NOMO-1 treated with DMSO at 0.1 percent for 48 hours (cell line): ENCODE data around the gene PARD3B.

ENCODE experiments used
- DNase-seq: peaks from one replicate; lab custom pipeline; 2025; ENCODE audit not compliant: unreplicated experiment; lab: John Stamatoyannopoulos, UW

The PARD3B gene

GRCh38 chr2:204989877-204990276 is 444.6 kb downstream of the PARD3B start:
- no peak for DNase-seq

DNA sequence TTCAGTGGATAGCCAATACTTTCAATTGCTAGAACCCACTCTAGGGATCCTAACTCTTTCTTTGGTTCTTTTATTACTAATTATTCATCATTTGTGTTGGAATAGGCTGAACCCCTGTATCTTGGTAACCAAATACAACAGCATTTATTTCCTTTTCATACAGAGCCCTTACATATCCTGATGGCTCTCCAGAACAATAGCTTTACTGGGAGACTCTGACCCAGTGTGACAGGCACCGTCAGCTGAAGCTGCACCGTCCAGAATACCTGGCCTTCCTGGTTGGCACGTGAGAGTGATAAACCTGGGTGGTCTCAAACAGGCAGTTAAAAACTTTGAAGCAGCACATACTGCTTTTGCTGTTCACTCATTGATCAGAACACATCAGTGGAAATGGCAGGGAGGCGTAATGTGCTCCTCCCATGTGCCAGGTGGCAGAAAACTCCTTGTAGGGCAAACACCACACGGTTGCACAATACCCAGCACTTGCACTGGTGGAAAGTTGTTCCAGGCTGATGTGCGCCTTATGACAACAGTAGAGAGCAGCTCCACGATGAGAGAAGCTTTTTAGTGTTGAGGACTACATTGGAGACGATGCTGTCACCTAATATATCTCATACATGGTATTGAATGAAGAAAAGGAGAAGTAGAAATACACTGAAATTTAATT is 456.2 kb downstream of the PARD3B start:
- no peak for DNase-seq

DNA sequence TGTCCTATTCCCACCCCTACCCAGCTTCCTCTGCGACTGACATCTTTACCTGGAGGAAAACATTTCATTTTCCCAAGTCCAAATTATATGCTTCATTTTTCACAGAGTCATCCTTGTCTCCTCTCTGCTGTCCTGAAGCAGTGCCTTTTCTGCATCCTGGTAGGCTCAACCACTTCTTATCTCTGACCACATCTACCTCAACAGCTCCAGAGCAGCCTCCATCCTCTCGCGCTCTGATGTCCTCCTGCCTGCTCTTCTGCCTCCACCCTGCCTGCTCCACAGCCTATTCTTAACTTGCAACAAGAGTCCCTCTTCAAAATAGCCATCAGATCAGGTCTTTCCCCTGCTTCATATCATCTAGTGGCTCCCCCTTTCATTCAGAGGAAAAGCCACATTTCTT is 457.1 kb downstream of the PARD3B start:
- no peak for DNase-seq

GRCh38 chr2:205003288-205003687 is 458.0 kb downstream of the PARD3B start:
- no peak for DNase-seq

- DNase-seq = no peak
Measured at GRCh38 chr2:205010196-205010595, 464.9 kb downstream of the PARD3B start.

- DNase-seq = no peak
Measured at GRCh38 chr2:205011031-205011430, 465.8 kb downstream of the PARD3B start.

GRCh38 chr2:205012961-205013360 is 467.7 kb downstream of the PARD3B start:
- no peak for DNase-seq

GRCh38 chr2:205013586-205013985 is 468.3 kb downstream of the PARD3B start:
- DNase-seq = no peak

- no peak for DNase-seq
Measured at GRCh38 chr2:205014201-205014600, 468.9 kb downstream of the PARD3B start.

DNA sequence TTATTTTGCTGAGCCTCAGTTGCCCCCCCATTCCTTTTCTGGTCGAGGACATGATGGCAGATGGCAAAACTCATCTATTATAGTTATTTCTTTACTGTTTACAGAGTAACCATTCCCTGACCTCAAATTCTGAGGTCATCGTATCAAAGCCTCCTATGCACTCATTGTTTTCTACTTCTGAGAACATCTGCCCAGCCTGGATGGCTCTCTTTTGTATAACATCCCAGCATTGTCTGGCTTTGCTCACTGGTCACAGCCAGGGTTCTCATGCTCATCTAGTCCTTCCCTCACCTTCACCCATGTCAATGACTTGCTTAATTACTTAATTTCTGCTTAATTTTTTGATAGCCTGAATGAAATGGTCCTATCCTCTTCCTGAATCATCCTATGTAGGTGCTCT is 472.1 kb downstream of the PARD3B start:
- DNase-seq = no peak

DNA sequence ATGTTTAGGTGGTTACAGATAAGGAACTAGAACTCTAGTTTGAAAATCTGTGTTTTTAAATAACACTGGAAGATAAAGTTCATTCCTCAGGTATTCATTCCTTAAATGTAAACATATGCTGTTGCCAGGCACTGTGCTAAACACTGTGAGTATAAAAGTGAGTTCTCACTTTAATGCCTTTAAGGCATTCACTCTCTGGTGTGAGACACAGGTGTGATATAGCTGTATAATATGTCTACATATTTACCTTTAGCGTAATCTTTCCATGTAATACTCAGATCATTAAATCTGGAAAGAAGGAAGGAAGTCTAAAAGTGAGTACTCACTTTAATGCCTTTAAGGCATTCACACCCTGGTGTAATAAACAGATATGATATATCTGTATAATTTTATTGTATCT is 472.6 kb downstream of the PARD3B start:
- DNase-seq = no peak

DNA sequence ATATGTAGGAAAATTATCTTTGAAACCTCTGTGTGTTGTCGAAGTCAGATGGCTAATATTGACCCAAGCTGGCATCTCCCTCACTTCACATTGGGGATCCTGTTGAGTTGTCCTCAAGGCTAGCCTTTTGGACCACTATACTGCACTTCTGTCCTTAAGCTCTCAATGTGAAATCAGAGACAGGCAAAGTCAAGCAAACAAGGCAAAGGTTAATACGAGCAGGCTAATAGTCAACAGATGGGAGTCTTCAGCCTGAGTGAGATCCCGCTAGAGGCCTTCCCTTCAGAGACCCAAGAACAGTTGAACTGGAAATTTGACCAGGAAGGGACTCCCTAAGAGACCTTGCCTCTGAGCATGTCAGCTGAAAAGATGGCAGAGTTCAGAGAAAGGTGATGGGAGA is 475.4 kb downstream of the PARD3B start:
- no peak for DNase-seq

DNA sequence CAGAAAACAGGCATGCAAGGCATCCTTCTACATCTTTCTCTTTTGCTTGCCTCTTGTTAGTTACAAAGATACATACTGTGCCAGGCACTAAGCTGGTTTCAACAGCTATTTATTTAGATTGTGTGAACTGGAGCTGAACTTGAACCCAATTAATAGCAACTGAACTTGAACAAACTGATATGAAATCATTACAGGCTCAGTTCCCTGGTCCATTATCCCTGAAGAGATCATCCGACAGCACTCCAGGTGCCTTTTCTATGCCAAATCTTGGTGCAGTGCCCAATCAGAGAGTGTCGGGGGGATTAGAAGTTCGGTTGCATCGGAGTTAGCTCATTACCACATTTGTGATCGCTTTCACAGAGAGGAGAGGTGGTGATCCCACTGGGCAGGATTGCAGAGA is 477.6 kb downstream of the PARD3B start:
- DNase-seq = no peak

DNA sequence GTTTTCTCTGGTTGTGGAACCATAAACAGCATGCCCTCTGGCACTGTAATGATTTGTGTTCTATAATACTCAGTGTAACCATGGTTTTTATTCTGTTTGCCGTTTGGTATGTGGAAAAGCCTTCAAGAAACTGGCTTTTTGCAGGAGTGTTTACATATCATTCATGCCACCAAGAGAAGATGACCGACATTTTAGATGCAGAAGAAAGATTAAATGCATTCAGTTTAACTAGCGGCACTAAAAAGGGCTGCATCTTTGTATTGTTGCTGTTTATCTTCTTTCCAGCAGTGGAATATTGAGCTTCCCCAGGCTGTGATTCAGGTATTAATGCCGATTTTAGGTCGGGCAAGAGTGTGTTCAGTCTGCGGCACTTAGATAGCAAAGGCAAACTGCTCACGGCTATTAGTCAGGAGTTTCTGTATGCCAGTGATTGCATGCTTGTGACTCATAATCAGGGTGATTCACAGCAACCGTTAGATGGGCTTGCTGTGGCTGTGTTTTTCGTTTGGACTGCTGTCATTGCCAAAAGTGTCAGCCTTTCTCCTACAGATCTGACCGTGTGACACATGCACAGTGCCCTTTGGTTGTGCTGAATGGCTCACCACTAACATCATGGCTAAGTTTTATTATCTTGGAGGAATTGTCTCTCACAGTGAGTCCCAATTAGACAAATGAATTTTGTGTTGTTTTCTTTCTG is 479.7 kb downstream of the PARD3B start:
- no peak for DNase-seq

- no peak for DNase-seq
Measured at GRCh38 chr2:205025580-205026240, 480.4 kb downstream of the PARD3B start.

- DNase-seq = no peak
Measured at GRCh38 chr2:205030695-205031094, 485.4 kb downstream of the PARD3B start.

DNA sequence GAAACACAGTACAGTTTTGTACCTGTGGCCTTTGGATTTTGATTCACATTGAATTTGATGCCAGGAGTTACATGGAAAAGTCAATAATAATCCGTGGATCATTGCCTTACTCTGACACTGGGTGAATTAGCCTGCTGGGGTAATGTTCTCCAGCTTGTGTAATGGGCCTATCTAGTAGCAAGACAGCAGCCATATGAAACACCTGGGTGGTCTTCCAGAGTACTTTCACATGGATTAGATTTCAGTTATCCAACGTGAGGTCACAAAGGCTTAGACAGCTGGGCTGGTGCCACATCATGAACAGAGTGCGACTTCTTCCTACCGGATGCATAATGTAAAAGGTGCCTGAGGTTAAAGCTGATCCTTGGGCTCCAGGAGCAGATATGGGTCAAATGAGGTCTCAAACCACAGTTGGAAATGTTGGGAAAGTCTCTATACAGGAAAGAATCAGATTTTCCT is 486.8 kb downstream of the PARD3B start:
- no peak for DNase-seq

DNA sequence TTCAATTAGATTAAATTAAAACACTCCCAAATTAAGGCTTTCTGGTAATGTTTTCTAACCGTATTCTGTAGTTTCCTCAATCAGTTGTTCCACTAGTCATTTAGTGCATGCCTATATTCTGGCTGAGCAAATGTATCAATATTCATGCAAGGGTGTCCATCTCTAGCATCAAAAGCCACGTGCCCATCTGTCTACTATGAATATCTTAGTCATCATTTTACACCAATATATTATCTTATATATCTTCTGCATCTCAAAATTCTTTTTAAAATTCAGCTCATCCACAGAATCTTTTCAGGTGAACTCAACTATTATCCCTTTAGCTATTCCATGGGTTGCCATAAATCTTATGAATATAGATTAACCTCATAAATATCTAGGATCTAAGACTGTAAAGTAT is 488.2 kb downstream of the PARD3B start:
- no peak for DNase-seq

GRCh38 chr2:205034034-205034433 is 488.8 kb downstream of the PARD3B start:
- DNase-seq = no peak

GRCh38 chr2:205040323-205040722 is 495.0 kb downstream of the PARD3B start:
- no peak for DNase-seq

DNA sequence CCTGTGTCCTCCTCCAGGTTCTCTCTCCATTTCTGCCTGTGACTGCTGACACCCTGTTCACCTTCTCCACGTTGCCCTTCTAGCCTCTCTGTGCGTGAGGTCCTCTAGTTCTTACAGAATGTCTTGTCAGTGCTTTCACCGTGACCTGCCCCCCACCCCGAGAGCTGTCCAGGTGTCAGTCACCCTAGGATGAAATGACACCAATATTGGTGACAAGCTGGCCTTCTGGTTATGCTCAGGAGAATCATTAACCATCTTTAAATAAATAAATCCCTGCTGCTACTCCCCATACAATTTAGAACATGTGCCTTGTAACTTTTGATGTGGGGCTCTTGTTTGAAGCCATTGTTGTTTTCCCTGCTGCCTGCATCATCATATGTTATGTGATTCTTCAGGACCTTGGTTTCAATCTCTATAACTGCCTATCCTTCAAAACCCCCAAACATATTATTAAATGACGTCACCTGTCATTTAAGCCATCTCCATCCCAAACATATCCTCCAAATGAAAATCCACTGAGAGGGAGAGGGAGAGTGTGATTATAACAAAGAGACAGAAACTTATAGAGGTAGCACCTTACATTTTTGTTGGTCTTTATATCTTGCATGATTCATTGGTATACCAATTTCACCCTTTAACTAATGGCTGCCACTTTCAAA is 496.3 kb downstream of the PARD3B start:
- no peak for DNase-seq

DNA sequence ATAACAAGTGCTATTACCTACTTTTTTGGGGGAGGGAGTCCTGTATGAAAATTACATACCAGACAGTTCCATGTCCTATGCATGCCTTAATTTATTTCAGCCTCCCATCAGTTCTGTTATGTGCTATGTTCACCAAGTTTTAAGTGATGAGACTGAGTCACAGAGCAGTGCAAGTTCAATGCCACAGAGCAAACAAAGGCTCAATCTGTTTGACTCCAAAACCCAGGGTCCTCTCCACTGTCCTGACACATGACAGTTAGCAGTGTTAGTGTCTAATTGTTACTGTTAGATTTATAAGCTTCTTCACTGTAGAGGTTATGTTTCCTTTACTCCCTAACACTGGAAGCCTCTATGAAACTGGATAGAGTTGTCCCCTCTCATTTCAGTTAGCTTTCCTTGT is 498.0 kb downstream of the PARD3B start:
- DNase-seq = no peak
